GM12878 (cell line): ENCODE measurements around the gene ZNF608. TPM values are rescaled to one million over a fixed set of nuclear protein-coding genes. Genes with fewer than 3 reads are reported as not detected.
A peak's percentile ranks its signal among the peaks of the same experiment; 100 is the strongest.

Source experiments
- ATAC-seq: fragments of 200-7000 bp; cut with Tn5 transposase; 3 replicates; pipeline ENCODE4 v1.9.1; 2020; ENCODE audit warnings: mild to moderate bottlenecking, moderate library complexity
- BruUV-seq: library from RNA; stranded (reverse); fragments of 400-500 nt; replicated peaks from 2 replicates; lab custom pipeline; 2021; lab: Mats Ljungman, UMichigan
- CTCF ChIA-PET: fragments of 300-600 bp; sonication (Branson Sonifier 250); formaldehyde crosslinking; extraction: SDS; loops from one replicate; lab custom pipeline; 2021; ENCODE audit warnings: inconsistent platforms; lab: Yijun Ruan, JAX
- POLR2A ChIA-PET: fragments of 350-600 bp; formaldehyde crosslinking; extraction: SDS; loops from one replicate; lab custom pipeline; 2021; ENCODE audit warnings: inconsistent platforms; lab: Charles Lee
- RAD21 ChIA-PET: fragments of 300-600 bp; sonication (Branson Sonifier 250); formaldehyde crosslinking; loops from one replicate; lab custom pipeline; 2023; ENCODE audit warnings: antibody characterized with exemption; ENCODE audit not compliant: unreplicated experiment; lab: Charles Lee
- SMC1A ChIA-PET: fragments of 300-600 bp; sonication (Branson Sonifier 250); formaldehyde crosslinking; loops from one replicate; lab custom pipeline; 2023; ENCODE audit not compliant: unreplicated experiment, uncharacterized antibody; lab: Charles Lee
- DNase-seq: peaks from one replicate; pipeline ENCODE4 v3.0.0-alpha.2; 2011; ENCODE audit warnings: low read depth, low spot score
- FAIRE-seq: peaks from 3 replicates; lab custom pipeline; 2011; peaks lifted over from hg19 to GRCh38; lab: Jason Lieb, UNC
- H2AFZ ChIP-seq: 2 replicates; pipeline ENCODE4 v1.6.0; 2011; ENCODE audit warnings: low read depth, low read length, control low read depth; ENCODE audit not compliant: control insufficient read depth
- H3K27ac ChIP-seq: 2 replicates; pipeline ENCODE4 v1.5.1; 2011; ENCODE audit warnings: control low read depth; ENCODE audit not compliant: control insufficient read depth, insufficient read depth
- H3K27me3 ChIP-seq, 2 experiments: replicated peaks in 1 of 2; 2 replicates each; pipeline versions ENCODE4 v1.6.0 to v1.6.1; 2011; ENCODE audit warnings: low read length in 1 of 2; ENCODE audit not compliant: control insufficient read depth in 2 of 2, insufficient read depth in 2 of 2
- H3K36me3 ChIP-seq, 2 experiments: 2 replicates each; pipeline ENCODE4 v1.5.1; 2011; ENCODE audit warnings: low read length in 1 of 2; ENCODE audit not compliant: control insufficient read depth in 2 of 2, insufficient read depth in 2 of 2
- H3K4me1 ChIP-seq: 2 replicates; pipeline ENCODE4 v1.6.1; 2011; ENCODE audit warnings: mild to moderate bottlenecking, low read length, moderate library complexity, mixed read lengths; ENCODE audit not compliant: control insufficient read depth, insufficient read depth
- H3K4me2 ChIP-seq: 2 replicates; pipeline ENCODE4 v1.6.0; 2011; ENCODE audit warnings: control low read depth; ENCODE audit not compliant: control insufficient read depth, insufficient read depth
- H3K4me3 ChIP-seq: fragments of 200-600 bp; sonication (generic); 2 replicates; pipeline ENCODE4 v1.5.1; 2016
- H3K79me2 ChIP-seq: 2 replicates; pipeline ENCODE4 v1.6.0; 2011; ENCODE audit warnings: low read length; ENCODE audit not compliant: control insufficient read depth, insufficient read depth
- H3K9ac ChIP-seq: 2 replicates; pipeline ENCODE4 v1.8.0; 2011; ENCODE audit warnings: low read length, control low read depth, mixed read lengths; ENCODE audit not compliant: control insufficient read depth, insufficient read depth
- H3K9me3 ChIP-seq: replicated peaks from 3 replicates; pipeline ENCODE4 v1.5.1; 2011; ENCODE audit warnings: mild to moderate bottlenecking, low read length; ENCODE audit not compliant: control insufficient read depth, insufficient read depth
- H4K20me1 ChIP-seq: 2 replicates; pipeline ENCODE4 v1.6.0; 2011; ENCODE audit not compliant: control insufficient read depth, insufficient read depth
- KAT2A ChIP-seq: conservative IDR thresholded peaks from 2 replicates; pipeline ENCODE4 v1.6.1; 2011; ENCODE audit warnings: low read depth, low read length; ENCODE audit not compliant: control insufficient read depth
- PAX8 ChIP-seq: fragments of 450-650 bp; IDR thresholded peaks from 2 replicates; pipeline ENCODE4 v1.6.1; 2017; ENCODE audit warnings: mild to moderate bottlenecking, moderate library complexity
- PML ChIP-seq: IDR thresholded peaks from 2 replicates; pipeline ENCODE4 v1.6.1; 2012; ENCODE audit warnings: low read length, inconsistent platforms
- POLR2AphosphoS5 ChIP-seq: IDR thresholded peaks from 2 replicates; pipeline ENCODE4 v1.6.1; 2011; ENCODE audit warnings: mild to moderate bottlenecking, low read length, inconsistent platforms
- SIN3A ChIP-seq: IDR thresholded peaks from 2 replicates; pipeline ENCODE4 v1.6.1; 2012; ENCODE audit warnings: low read depth, low read length, improper control_type of control experiment
- TCF7 ChIP-seq: IDR thresholded peaks from 2 replicates; pipeline ENCODE4 v1.6.1; 2014; ENCODE audit warnings: antibody characterized with exemption, borderline replicate concordance
- WGBS: methylation state at CpG from one replicate; pipeline ENCODE4 v1.1.6; 2016; ENCODE audit warnings: low lambda C conversion rate; ENCODE audit not compliant: insufficient replicate concordance, insufficient coverage; ENCODE audit errors: missing lambda C conversion rate; 5-methylcytosine and 5-hydroxymethylcytosine counted together
- in situ Hi-C: fragments of 300-500 bp; cut with MboI; formaldehyde crosslinking; loops from 9 replicates; pipeline ENCODE4 v1.14.3; 2018; ENCODE audit warnings: mixed read lengths
- intact Hi-C: fragments of 100-400 bp; cut with micrococcal nuclease; formaldehyde crosslinking; loops from one replicate; pipeline ENCODE4 v1.14.2; 2022; ENCODE audit not compliant: unreplicated experiment
- polyA plus RNA-seq, 11 experiments: library from polyadenylated mRNA; depleted of rRNA in 4 of 11; unstranded in 6 of 11; stranded (reverse) in 5 of 11; fragments of >200 nt; fragmentation: Nextera tagmentation in 4 of 11; fragmentation: Illumina TruSeq in 1 of 11; extraction: Ambion mirVana in 4 of 11; extraction: Trizol in 1 of 11; gene quantifications; 1 replicate in 1 of 11; 2 replicates in 10 of 11; pipeline versions ENCODE4 v1.2.1 to v1.2.3, GENCODE V29; 2011 to 2016; ENCODE audit warnings: inconsistent platforms in 2 of 11, missing spikeins in 2 of 11, low read depth in 1 of 11
- total RNA-seq, 4 experiments: library from RNA; depleted of rRNA in 3 of 4; stranded (reverse); fragments of >200 nt in 3 of 4; fragmentation: Illumina TruSeq in 1 of 4; extraction: Trizol in 1 of 4; gene quantifications; 2 replicates each; pipeline versions ENCODE4 v1.2.1 to v1.2.3, GENCODE V29; 2013 to 2021
- TF ChIP-seq, protein P1 (sequence below): fragments of 450-650 bp; IDR thresholded peaks from 2 replicates; pipeline ENCODE4 v1.6.1; 2017; ENCODE audit warnings: mild to moderate bottlenecking
- TF ChIP-seq, protein P2 (sequence below): IDR thresholded peaks from 2 replicates; pipeline ENCODE4 v1.6.1; 2011; ENCODE audit warnings: borderline replicate concordance, low read depth, mild to moderate bottlenecking, moderate library complexity, mixed read lengths, low read length; ENCODE audit not compliant: insufficient read depth; ENCODE audit errors: extremely low read length
- TF ChIP-seq, protein P3 (sequence below): IDR thresholded peaks from 2 replicates; pipeline ENCODE4 v1.6.1; 2012; ENCODE audit warnings: low read depth, low read length, improper control_type of control experiment

ZNF608 gene
- total and polyA plus RNA-seq, 10 of the 15 experiments (the other 5 are each of a cell fraction or from before 2014, with no cell fraction given): 0.19 to 6.7 (median 0.64) TPM

DNA sequence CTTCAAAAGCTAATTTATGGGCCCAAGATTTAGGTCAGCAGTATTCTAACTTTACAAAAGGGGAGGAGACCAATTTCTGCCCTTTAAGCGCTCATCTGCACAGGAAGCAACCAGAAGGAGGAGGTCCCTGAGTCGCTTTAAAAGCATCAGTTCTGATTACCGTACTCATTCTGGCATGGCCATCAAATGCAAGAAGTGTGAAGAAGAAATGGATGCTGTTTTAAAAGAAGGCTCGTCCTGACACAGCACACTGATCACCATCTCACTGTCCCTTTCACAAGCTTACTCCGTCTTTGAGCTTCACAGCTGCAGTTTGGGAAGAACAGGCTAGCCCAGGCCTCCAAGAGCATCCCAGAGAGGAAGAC is 17.5 kb downstream of the ZNF608 start:
- ATAC-seq (no peak), DNase-seq (no peak), FAIRE-seq (no peak)
- ChIA-PET CTCF (interaction anchor here (1.2 to 4.3 kb wide), 5 partner anchors 11 to 62 kb away, joined by 3 to 13 read pairs (median 3); no protein-coding TSS in a partner anchor), SMC1A (interaction anchor here (0.7 to 2.6 kb wide), 13 partner anchors 9 to 221 kb away, joined by 3 to 11 read pairs (median 3); no protein-coding TSS in a partner anchor), RAD21 (interaction anchor here (0.6 to 3.4 kb wide), 4 partner anchors 12 to 22 kb away, joined by 3 to 27 read pairs (median 8); no protein-coding TSS in a partner anchor), POLR2A (interaction anchor here (2.1 to 2.5 kb wide), 2 partner anchors 9 to 18 kb away, joined by 8 read pairs; partner anchors contain the start of gene ZNF608)
- BruUV-seq: no TSS peak
- H4K20me1 ChIP-seq: no peaks in the 10 kb centered on the region
- H3K9ac ChIP-seq: no peak overlapping the region
- peaks cover 68% of the 10 kb centered on the region for H3K79me2 ChIP-seq
- H3K36me3 ChIP-seq: no peaks in the 10 kb centered on the region
- no peak overlapping the region for H2AFZ ChIP-seq
- in situ Hi-C loops: no loop called here
- H3K4me2 ChIP-seq: peak overlapping the region; percentile 60
- WGBS: 48% methylated on average over 5 of the region's 5 CpGs
- TF ChIP-seq POLR2AphosphoS5: 0 out of 2 replicates have a peak, but pooled peaks have one; percentile 28
- no peak for TF ChIP-seq KAT2A
- H3K4me3 ChIP-seq: no peak overlapping the region
- peak overlapping the region; percentile 27 for H3K27ac ChIP-seq
- intact Hi-C loops: loop anchor here (5.0 kb wide), 2 partner anchors 77 to 277 kb away; no protein-coding TSS in a partner anchor
- H3K9me3 ChIP-seq: no peaks in the 10 kb centered on the region; the same call in 2 of the 3 replicates
- no peaks in the 10 kb centered on the region for H3K27me3 ChIP-seq
- H3K4me1 ChIP-seq: peaks cover 24% of the 10 kb centered on the region

DNA sequence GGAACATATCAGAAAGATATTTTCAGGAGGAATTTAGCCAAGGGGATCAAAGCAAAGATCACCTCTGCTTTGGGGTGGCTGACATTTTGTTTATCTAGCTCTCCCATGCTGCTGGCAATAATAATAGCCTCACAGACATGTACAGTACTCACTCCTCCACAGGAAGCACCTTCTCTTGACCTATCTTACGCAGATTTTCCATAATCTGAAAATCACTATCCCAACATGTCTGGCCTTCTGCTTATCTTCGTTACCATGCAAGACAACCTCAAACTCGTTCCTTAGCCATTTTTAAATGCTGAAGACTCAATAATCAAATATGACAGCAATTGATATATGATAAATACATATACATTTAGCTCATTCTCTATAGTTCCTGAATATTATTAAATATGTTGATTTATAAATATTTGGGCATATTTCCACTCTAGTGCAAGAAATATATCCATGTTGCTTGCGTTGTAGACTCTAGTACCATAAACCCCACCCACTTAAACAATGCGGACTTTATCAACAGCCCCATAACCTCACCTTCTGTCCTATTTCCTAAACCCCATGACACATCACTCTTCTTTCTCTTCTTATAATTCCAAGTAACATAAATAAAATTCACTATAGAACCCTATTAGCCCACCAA is 18.0 kb downstream of the ZNF608 start:
- in situ Hi-C loops: no loop called here
- RAD21 ChIA-PET: interaction anchor here (0.9 to 3.4 kb wide), 4 partner anchors 12 to 207 kb away, joined by 3 to 27 read pairs (median 6); no protein-coding TSS in a partner anchor
- no peak overlapping the region for H3K27ac ChIP-seq
- BruUV-seq: no TSS peak
- H3K27me3 ChIP-seq: no peaks in the 10 kb centered on the region
- ATAC-seq (no peak), DNase-seq (no peak), FAIRE-seq (no peak)
- SMC1A ChIA-PET: interaction anchor here (0.7 to 2.6 kb wide), 10 partner anchors 8 to 202 kb away, joined by 3 to 6 read pairs (median 3); no protein-coding TSS in a partner anchor
- peaks cover 24% of the 10 kb centered on the region for H3K4me1 ChIP-seq
- TF ChIP-seq, protein P1, sequence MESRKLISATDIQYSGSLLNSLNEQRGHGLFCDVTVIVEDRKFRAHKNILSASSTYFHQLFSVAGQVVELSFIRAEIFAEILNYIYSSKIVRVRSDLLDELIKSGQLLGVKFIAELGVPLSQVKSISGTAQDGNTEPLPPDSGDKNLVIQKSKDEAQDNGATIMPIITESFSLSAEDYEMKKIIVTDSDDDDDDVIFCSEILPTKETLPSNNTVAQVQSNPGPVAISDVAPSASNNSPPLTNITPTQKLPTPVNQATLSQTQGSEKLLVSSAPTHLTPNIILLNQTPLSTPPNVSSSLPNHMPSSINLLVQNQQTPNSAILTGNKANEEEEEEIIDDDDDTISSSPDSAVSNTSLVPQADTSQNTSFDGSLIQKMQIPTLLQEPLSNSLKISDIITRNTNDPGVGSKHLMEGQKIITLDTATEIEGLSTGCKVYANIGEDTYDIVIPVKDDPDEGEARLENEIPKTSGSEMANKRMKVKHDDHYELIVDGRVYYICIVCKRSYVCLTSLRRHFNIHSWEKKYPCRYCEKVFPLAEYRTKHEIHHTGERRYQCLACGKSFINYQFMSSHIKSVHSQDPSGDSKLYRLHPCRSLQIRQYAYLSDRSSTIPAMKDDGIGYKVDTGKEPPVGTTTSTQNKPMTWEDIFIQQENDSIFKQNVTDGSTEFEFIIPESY: no peak
- TF ChIP-seq, protein P2, sequence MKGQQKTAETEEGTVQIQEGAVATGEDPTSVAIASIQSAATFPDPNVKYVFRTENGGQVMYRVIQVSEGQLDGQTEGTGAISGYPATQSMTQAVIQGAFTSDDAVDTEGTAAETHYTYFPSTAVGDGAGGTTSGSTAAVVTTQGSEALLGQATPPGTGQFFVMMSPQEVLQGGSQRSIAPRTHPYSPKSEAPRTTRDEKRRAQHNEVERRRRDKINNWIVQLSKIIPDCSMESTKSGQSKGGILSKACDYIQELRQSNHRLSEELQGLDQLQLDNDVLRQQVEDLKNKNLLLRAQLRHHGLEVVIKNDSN: no peak
- TF ChIP-seq, protein P3, sequence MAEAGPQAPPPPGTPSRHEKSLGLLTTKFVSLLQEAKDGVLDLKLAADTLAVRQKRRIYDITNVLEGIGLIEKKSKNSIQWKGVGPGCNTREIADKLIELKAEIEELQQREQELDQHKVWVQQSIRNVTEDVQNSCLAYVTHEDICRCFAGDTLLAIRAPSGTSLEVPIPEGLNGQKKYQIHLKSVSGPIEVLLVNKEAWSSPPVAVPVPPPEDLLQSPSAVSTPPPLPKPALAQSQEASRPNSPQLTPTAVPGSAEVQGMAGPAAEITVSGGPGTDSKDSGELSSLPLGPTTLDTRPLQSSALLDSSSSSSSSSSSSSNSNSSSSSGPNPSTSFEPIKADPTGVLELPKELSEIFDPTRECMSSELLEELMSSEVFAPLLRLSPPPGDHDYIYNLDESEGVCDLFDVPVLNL: no peak
- TF ChIP-seq PAX8: no peak
- no peak for TF ChIP-seq TCF7
- TF ChIP-seq SIN3A: no peak
- no peak for TF ChIP-seq PML
- WGBS: 75% methylated on average over 5 of the region's 5 CpGs
- peaks cover 69% of the 10 kb centered on the region for H3K79me2 ChIP-seq
- no peak overlapping the region; the same call in 1 of the 2 replicates for H3K4me2 ChIP-seq
- intact Hi-C loops: loop anchor here (5.0 kb wide), 2 partner anchors 76 to 276 kb away; no protein-coding TSS in a partner anchor
- H3K9me3 ChIP-seq: no peaks in the 10 kb centered on the region; the same call in 2 of the 3 replicates
- no peaks in the 10 kb centered on the region for H3K36me3 ChIP-seq
- no peaks in the 10 kb centered on the region for H4K20me1 ChIP-seq
- POLR2A ChIA-PET: interaction anchor here (0.5 to 2.5 kb wide), 3 partner anchors 9 to 67 kb away, joined by 3 to 8 read pairs (median 8); partner anchors contain the start of gene ZNF608
- H2AFZ ChIP-seq: no peak overlapping the region
- no peak overlapping the region for H3K9ac ChIP-seq
- H3K4me3 ChIP-seq: no peak overlapping the region
- CTCF ChIA-PET: interaction anchor here (1.2 to 4.3 kb wide), 3 partner anchors 12 to 62 kb away, joined by 3 to 13 read pairs (median 3); no protein-coding TSS in a partner anchor
